ENCODE results near the gene SLC22A16.

DNA sequence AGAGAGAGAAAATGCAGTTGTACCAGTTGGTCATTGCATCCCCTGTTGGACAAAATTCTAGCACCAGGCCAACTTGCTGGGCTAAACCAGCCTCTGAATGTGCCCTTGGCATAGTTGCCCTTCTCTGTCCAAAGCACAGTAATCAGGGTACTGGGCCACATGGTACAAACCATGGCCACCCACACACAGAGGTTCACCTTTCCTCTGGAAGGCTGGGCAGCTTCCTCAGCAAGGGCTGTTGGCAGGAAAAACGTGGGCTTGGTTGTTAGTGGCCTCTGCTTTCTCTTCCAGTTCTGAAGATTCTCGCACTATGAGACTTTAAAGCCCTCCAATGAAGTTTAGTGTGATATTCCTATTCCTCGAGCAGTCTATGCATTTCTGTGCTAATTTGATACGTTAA is 61.7 kb downstream of the SLC22A16 start:
- TF ChIP-seq POLR2A (IDR thresholded peaks at IDR 0.05; ENCODE audit: low read depth, low read length) (no peak), TAF1 (IDR thresholded peaks at IDR 0.05; ENCODE audit: low read depth, low read length) (no peak), POLR2AphosphoS5 (IDR thresholded peaks at IDR 0.05; ENCODE audit: low read depth, low read length) (no peak), SPI1 (IDR thresholded peaks at IDR 0.05; ENCODE audit: low read depth, low read length) (no peak)

Data from GM12891 (cell line).